Stimulated activated CD4-positive, alpha-beta T cell treated with anti-CD3 and anti-CD28 coated beads, Interleukin-2, amount 100 ng/mL, for 24 hours (primary cell): ENCODE results near the gene AKT2.
A peak's percentile ranks its signal among the peaks of the same experiment; 100 is the strongest.

Source experiments
- DNase-seq, 2 donors: peaks; one replicate each; pipeline ENCODE4 v3.0.0-alpha.2; 2020

Gene AKT2

DNA sequence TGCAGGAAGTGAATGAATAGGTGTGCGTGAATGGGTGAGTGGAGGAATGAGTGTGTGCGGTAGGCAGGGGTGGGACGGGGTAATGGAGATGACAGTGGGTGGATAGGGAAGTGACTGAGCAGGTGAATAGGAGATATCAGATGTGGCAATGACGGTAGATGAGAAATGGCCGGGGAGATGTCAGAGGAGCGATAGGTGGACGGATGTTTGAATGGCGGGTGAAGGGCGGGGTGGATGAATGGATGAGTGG, 68.4 kb downstream of the AKT2 start:
- DNase-seq: no peak

DNA sequence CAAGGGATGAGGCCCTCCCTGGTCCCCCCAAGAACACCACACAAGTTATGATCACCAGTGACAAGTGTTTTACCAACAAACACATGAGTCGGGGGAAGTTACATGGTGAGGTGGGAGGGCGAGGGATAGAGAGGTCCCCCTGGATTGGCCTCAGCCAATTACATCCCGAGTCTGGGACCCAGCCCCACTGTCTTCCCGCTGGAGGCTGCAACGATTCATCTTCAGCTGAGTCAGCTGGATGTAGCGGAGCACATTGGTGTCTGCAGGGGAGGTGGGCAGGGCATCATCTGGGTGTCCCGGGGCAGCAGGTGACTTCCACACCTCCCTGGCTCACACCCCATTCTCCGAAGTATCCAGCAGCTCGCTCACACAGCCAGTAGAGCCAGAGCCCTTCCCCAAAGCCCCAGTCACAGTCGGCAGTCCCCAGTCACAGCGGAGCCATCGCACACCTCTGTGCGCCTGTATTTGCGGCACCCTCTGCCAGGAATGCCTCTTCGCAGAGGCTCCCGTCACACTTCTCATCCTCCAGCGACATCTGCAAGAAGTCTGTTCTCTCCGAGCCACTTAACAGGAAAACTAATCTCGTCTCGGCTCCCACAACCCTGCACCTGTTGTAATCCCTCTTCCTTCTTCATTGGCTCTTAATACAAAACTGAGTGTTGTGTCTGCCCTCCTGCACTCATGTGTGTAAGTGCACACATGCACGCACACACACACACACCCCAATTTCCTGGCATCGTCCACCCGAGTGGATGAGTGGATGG, 69.0 kb downstream of the AKT2 start:
- DNase-seq: no peak

DNA sequence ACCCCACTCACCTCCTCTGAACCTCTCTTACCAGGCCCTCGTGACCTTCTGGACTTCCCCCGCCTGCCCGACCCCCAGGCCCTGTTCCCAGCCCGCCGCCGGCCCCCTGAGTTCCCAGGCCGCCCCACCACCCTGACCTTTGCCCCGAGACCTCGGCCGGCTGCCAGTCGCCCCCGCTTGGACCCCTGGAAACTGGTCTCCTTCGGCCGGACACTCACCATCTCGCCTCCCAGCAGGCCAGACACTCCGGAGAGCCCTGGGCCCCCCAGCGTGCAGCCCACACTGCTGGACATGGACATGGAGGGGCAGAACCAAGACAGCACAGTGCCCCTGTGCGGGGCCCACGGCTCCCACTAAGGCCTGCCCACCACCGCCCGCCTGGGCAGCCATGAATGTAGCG, 70.2 kb downstream of the AKT2 start:
- no peak for DNase-seq

GRCh38 chr19:40213882-40214570, 71.1 kb downstream of the AKT2 start:
- no peak for DNase-seq

- DNase-seq: no peak
Measured at GRCh38 chr19:40213251-40213829, 71.8 kb downstream of the AKT2 start.

- no peak for DNase-seq
Measured at GRCh38 chr19:40210889-40211288, 74.3 kb downstream of the AKT2 start.

- DNase-seq: no peak
Measured at GRCh38 chr19:40208602-40209001, 76.5 kb downstream of the AKT2 start.

- no peak for DNase-seq
Measured at GRCh38 chr19:40205760-40206159, 79.4 kb downstream of the AKT2 start.

DNA sequence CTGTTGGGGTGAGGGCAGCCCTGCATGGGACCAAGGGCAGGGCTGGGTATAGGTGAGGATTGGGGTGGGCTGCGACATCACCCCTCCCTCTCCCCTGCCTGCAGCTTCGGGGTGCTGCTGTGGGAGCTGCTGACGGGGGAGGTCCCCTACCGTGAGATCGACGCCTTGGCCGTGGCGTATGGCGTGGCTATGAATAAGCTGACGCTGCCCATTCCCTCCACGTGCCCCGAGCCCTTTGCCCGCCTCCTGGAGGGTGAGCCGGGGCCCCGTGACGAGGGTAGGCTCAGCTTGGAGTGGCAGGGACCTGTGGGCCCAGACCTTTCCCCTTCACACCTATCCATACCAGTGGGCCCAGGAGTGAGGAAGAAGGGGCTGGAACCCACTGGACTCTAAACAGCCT, 80.8 kb downstream of the AKT2 start:
- DNase-seq: no peak

GRCh38 chr19:40200341-40201099, 84.6 kb downstream of the AKT2 start:
- no peak for DNase-seq

- DNase-seq: no peak
Measured at GRCh38 chr19:40198272-40198990, 86.7 kb downstream of the AKT2 start.

- no peak for DNase-seq
Measured at GRCh38 chr19:40193587-40193849, 91.6 kb downstream of the AKT2 start.

GRCh38 chr19:40192758-40193586, 92.2 kb downstream of the AKT2 start:
- no peak for DNase-seq

DNA sequence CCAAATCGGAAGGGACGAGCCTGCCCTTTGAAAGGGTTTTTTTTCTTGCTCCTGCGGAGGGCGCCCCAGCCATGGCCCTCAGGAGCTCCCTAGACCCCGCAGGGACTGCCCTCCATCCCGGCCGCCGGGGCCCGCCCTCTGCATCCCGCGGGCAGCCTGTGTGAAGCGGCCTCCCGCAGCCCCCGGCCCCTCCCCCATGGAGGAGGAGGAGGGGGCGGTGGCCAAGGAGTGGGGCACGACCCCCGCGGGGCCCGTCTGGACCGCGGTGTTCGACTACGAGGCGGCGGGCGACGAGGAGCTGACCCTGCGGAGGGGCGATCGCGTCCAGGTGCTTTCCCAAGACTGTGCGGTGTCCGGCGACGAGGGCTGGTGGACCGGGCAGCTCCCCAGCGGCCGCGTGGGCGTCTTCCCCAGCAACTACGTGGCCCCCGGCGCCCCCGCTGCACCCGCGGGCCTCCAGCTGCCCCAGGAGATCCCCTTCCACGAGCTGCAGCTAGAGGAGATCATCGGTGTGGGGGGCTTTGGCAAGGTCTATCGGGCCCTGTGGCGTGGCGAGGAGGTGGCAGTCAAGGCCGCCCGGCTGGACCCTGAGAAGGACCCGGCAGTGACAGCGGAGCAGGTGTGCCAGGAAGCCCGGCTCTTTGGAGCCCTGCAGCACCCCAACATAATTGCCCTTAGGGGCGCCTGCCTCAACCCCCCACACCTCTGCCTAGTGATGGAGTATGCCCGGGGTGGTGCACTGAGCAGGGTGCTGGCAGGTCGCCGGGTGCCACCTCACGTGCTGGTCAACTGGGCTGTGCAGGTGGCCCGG, 93.1 kb downstream of the AKT2 start:
- peak; percentile 19 to 43 for DNase-seq

DNA sequence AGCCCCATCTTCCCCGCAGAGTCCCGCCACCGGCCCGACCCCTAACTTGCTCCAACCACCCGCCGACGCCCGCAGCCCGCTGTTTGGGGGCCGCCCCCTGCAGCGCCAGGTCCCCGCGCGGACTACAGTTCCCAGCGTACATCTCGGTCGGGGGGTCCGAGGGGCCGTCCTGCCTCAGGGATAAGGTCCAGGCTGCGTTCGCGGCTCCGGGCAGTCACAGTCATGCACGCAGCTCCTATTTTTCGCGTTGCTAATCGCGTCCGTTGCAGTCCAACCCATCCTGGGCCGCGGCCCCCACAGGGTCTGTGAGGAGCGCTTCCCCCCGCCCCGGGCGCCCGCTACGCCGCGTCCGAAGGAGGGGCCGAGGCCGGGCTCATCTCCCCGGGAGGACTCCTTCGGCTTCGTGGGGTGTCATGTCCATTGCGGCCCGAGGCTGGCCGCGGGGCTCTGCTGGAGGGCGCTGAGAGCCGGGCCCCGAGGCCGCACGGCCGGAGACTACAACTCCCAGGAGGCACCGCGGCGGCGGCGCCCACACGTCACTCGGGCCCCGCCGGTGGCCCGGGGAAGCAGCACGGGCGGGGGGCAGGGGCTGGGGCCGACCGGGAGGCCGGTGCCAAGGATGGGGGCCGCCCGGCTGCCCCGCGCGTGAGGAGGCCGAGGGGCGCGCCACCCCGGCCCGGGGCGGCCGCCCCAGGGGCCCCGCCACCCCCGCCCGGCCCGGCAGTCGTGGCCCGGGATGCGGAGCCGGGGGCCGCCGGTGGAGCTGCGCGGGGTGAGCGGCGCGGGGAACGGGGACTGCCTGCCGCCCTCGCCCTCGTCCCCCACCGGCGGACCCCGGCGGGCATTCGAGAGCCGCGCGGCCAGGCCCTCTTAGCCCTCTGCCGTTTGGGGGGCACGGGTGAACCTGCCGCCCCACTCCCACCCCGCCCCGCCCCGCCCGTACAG, 94.0 kb downstream of the AKT2 start, which contains the start of gene MAP3K10:
Gene MAP3K10 (plus strand): TSS at position 536 of the 945 bp plus-strand sequence. CDS start 606 bp downstream, outside the sequence.
- peak; percentile 81 to 83 for DNase-seq

DNA sequence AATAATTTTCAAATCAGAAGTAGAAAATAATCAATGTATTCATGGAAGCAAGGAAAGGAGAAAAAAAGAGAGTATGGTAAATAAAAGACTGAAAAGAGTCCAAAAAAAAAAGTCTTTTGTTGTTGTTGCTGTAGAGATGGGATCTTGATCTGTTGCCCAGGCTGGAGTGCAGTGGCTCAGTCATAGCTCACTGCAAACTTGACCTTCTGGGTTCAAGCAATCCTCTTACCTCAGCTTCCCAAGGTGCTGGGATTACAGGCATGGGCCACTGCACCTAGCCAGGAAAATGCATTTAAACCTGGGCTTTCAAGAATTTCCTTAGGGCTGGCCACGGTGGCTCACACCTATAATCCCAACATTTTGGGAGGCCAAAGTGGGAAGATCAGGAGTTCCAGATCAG, 100.9 kb downstream of the AKT2 start:
- no peak for DNase-seq
